HG03571 (cell line): ENCODE results near the gene CD274.
"Not testable (repeated sequence)": the region's sequence is repeated elsewhere in the genome, so short reads cannot be mapped to it uniquely, and the experiment has no call there.

Experiments used
- ATAC-seq: cut with Tn5 transposase; IDR thresholded peaks from one replicate; pipeline ENCODE4 v1.9.1; 2021; ENCODE audit not compliant: unreplicated experiment

CD274 gene

GRCh38 chr9:5437254-5438216 is 12.8 kb upstream of the CD274 start, which contains the start of gene PLGRKT:
Gene PLGRKT, minus strand, starts transcription at chr9:5437925. Its CDS starts 5,948 bp downstream, at chr9:5431977.
- peak; percentile 85 for ATAC-seq

GRCh38 chr9:5438301-5439162 is 11.8 kb upstream of the CD274 start:
- peak; percentile 64 for ATAC-seq

GRCh38 chr9:5440426-5440825 is 9.9 kb upstream of the CD274 start:
- ATAC-seq = no peak

DNA sequence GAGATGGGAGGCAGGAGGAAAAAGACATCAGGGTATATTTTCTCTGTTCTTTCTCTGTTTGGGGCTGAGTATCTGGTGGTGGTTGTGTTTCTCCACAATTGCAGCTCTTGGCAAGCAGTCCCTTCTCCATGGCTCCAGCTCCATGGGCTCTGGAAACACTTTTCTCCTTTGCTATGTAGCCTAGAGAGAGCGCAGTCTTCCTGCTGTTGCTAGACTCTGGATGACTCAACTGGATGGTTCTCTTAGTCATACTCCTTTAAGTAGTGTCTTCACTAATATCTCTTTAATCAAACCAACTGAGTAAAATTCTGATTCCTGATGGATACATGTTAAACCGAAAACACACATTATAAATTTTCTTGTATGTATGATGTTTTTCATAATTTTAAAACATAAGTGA is 9.3 kb upstream of the CD274 start:
- no peak for ATAC-seq

- ATAC-seq = no peak
Observed at GRCh38 chr9:5442400-5443011, 7.8 kb upstream of the CD274 start.

DNA sequence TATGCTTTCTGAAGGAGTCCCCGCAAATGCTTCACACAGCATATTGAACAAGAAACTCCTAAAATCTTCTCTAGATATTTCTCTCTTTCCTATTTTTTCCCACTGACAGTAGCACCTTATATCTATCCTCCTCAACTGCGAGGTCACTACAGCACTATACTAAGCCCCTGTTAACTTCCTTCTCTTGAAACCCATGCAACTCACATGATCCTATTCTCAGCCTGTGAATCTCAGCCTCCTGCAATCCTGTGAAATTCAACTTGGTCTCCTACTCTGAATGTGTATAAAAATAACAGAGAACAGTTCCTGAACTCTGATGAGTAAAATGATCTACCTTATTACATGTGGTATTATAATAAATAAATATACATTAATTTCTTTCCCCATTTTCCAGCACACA is 6.5 kb upstream of the CD274 start:
- no peak for ATAC-seq

DNA sequence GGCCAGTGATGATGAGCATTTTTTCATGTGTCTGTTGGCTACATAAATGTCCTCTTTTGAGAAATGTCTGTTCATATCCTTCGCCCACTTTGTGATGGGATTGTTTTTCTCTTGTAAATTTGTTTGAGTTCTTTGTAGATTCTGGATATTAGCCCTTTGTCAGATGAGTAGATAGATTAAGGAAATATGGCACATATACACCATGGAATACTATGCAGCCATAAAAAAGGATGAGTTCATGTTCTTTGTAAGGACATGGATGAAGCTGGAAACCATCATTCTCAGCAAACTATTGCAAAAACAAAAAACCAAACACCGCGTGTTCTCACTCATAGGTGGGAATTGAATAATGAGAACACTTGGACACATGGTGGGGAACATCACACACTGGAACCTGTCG is 5.2 kb upstream of the CD274 start:
- ATAC-seq = not testable (repeated sequence)

- ATAC-seq = no peak
Observed at GRCh38 chr9:5445886-5446285, 4.5 kb upstream of the CD274 start.

DNA sequence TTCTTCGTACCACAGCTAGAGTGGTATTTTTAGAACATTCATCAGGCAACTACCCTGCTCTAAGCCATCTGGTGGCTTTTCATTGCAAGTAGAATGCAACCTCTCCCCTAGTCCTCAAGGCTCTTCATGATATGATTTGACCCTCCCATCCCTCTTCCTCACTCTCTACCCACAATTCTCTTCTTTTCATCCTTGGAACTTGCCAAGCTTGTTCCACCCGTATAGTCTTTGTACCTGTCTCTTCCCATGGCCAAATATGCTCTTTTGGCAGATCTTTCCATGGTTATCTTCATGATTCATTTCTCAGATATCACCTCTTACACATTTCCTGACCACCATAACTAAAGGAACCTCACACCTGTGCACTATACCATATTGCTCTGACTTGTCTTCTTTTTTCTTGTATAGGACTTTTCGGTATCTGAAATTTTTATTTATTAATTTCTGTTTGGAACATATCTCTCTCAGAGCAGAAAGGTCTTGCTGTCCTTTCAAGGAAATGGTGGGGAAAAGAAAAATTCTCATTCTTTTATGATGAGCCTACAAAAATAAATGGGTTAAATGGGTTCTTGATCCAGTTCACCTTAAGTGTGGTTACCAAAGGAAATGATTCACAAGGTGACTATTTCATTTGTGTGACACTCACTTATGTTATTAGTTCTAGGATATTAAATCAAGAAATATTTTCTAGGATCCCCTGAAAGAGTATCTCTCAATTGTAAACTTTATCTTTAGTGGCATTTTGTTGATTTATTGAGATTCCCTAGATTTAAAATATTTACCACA is 3.7 kb upstream of the CD274 start:
- no peak for ATAC-seq

DNA sequence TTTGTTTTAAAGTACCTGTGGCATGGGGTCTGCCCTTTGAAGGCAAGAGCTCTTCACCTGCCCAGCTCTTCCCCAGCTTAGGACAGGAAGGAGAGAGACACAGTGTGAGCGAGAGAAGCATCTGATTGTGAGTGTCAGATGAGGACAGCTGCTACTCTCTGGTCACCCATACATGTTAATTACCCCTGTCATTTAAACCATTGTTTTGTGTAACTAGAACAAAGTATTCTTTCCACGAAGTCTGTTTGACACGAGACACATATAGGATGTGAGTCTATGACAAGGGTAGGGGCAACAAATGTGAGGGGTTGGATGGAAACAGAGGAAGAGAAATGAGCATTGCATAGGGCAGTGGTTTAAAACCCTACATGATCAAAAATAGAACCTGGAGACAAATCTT is 3.0 kb upstream of the CD274 start:
- ATAC-seq = no peak

DNA sequence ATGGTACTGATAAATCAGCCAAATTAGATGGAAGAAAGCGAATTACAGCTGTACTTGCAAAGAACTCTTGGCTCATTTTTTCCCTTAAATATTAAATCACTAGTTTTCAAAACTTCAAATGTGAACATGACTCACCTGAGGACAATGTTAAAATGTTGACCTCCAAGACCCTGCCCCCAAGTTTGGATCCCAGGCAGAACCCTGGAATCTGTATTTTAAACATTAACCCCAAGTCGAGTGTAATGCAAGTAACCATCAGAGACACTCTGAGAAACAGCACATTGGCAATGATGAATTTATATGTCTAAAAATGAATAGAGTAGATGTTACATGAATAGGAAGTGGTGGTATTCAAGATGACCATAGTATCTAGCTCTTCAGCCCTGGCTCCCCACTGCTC is 2.3 kb upstream of the CD274 start:
- no peak for ATAC-seq

DNA sequence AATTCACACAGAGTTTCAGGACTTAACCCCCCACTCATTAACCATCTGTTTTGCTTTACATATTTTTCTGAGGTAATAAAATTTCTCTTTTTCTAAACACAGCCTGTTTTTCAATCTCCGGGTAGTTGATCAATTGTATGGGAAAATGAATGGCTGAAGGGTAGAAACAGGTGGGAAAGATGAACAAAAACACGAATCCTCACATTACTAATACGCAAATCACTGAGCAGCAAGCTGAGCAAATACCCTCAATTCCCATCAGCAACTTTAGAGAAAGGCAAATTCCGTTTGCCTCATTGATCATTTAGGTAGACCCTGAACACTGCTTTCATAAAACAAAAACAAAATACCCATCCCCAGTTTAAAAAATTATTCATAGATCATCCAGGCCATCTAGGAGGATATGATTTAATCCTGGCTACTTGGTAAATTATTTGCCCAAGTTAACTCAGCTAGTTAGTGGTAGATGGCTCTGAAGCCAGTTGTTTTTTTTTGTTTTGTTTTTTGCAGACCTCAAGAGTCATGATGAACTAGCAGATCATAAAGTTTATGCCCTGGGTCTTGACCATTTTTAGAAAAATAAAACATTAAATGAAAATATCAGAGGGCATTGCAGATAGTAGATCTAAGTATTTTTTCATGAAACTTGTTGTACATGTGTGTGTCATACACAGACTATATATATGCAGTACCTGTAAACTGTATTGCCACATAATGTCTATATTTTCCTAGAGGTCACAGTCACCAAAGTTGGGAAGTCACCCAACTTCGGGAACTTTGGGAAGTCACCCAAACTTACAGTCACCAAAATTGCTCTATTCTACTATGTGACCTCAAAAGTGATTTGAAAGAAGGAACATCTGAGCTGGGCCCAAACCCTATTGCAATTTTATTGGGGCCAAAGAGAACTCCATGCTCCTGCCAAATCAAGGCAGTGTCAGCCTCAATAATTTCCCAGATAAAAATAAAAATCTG is 1.6 kb upstream of the CD274 start:
- no peak for ATAC-seq

DNA sequence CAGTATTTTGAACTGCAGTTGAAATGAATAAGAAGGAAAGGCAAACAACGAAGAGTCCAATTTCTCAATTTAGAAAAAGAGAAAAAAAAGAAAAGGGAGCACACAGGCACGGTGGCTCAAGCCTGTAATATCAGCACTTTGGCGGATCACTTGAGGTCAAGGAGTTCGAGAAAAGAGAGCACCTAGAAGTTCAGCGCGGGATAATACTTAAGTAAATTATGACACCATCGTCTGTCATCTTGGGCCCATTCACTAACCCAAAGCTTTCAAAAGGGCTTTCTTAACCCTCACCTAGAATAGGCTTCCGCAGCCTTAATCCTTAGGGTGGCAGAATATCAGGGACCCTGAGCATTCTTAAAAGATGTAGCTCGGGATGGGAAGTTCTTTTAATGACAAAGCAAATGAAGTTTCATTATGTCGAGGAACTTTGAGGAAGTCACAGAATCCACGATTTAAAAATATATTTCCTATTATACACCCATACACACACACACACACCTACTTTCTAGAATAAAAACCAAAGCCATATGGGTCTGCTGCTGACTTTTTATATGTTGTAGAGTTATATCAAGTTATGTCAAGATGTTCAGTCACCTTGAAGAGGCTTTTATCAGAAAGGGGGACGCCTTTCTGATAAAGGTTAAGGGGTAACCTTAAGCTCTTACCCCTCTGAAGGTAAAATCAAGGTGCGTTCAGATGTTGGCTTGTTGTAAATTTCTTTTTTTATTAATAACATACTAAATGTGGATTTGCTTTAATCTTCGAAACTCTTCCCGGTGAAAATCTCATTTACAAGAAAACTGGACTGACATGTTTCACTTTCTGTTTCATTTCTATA is 602 bp upstream of the CD274 start:
- ATAC-seq = no peak

DNA sequence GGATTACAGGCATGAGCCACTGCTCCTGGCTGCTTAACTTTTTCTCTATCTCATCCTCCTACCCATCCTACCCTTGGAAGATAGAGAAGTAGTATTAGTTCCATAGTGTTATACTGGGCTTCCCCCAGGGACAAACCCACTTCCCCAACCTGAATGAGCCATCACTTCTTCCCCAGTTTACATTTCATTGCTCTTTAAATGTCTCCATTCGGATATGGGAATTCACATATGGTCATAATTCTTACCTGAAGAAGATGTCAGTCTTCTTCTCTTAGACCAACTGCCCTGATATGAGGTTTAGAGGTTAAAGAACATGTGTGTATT is 1.9 kb downstream of the CD274 start:
- ATAC-seq = no peak

GRCh38 chr9:5453004-5453403 is 2.7 kb downstream of the CD274 start:
- ATAC-seq = no peak

DNA sequence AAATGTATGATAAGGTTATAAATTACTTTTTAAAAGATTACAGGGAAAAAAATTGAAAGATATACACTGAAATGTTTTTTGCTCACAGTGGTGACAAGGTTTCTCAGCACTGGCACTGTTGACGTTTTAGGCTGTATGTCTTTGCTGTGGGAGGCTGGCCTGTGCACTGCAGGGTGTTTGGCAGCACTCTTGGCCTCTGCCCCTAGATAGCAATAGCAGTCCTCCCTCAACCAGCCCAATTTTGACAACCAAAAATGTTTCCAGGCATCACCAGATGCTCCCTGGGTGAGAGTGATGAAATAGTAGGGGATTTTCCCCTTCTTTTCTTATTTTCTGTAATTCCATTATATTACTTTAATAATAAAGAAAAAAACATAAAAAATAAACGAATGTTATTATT is 3.3 kb downstream of the CD274 start:
- no peak for ATAC-seq

DNA sequence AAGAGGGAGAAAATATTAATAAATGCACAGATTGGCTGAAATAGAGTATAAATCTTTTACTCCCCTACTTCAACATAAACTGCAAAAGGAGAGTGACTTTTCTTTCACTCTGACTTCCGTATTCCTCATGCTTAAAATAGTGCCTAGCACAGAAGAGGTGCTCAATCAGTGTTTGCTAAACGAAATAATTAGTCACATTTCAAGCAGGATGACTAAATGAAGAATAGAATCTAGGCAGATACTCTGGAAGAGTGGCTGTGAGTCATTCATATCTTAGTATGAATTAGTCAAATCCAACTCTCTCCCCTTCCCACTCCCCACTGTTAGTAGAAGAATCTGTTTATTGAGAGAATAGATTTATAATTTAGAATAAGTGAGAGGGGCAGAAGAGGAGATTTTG is 4.8 kb downstream of the CD274 start:
- ATAC-seq = no peak

- peak; percentile 56 for ATAC-seq
Observed at GRCh38 chr9:5459289-5459829, 9.0 kb downstream of the CD274 start.
